ENCODE results near the gene CBL. TPM values are rescaled to one million over a fixed set of nuclear protein-coding genes. Genes with fewer than 3 reads are reported as not detected.

CBL gene
- total and polyA plus RNA-seq, 3 donors from 2014 or later = 58.5 to 65.7 (median 59.3) TPM

DNA sequence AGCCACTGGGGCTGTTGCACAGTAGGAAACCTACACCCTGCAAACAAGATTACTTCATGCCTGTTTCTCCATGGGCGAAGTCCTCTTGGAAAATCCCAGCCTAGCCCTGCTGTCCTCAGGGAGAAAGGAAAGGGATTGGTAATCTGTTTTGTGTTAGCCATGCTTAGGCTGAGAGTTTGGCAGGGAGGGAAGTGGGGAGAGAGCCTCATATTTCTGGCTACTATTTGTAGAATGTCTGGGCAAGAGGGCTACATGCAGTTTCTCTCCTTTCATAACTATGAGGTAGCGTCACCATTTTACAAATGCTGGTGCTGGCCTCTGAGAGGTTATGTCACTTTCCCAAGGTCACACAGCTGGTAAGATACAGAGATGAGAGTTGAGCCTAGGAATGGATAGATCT is 141.1 kb downstream of the CBL start:
- DNase-seq = no peak
- H3K27ac ChIP-seq = no peak overlapping the region
- WGBS, 2 donors = 71 to 79% methylated on average over 2 of the region's 2 CpGs
- intact Hi-C loops (cut with DNase I; ENCODE audit: low total_unique reads) = no loop called here
- peaks cover 3% of the 10 kb centered on the region for H3K4me1 ChIP-seq
- H3K4me3 ChIP-seq = no peak overlapping the region
- no peak for TF ChIP-seq POLR2A (IDR thresholded peaks at IDR 0.05)
- TF ChIP-seq, protein P1, sequence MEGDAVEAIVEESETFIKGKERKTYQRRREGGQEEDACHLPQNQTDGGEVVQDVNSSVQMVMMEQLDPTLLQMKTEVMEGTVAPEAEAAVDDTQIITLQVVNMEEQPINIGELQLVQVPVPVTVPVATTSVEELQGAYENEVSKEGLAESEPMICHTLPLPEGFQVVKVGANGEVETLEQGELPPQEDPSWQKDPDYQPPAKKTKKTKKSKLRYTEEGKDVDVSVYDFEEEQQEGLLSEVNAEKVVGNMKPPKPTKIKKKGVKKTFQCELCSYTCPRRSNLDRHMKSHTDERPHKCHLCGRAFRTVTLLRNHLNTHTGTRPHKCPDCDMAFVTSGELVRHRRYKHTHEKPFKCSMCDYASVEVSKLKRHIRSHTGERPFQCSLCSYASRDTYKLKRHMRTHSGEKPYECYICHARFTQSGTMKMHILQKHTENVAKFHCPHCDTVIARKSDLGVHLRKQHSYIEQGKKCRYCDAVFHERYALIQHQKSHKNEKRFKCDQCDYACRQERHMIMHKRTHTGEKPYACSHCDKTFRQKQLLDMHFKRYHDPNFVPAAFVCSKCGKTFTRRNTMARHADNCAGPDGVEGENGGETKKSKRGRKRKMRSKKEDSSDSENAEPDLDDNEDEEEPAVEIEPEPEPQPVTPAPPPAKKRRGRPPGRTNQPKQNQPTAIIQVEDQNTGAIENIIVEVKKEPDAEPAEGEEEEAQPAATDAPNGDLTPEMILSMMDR (IDR thresholded peaks at IDR 0.05) = no peak
- no peaks in the 10 kb centered on the region for H3K9me3 ChIP-seq
- H3K36me3 ChIP-seq (ENCODE audit: low read depth, missing control alignments) = no peaks in the 10 kb centered on the region
- no peaks in the 10 kb centered on the region for H3K27me3 ChIP-seq

DNA sequence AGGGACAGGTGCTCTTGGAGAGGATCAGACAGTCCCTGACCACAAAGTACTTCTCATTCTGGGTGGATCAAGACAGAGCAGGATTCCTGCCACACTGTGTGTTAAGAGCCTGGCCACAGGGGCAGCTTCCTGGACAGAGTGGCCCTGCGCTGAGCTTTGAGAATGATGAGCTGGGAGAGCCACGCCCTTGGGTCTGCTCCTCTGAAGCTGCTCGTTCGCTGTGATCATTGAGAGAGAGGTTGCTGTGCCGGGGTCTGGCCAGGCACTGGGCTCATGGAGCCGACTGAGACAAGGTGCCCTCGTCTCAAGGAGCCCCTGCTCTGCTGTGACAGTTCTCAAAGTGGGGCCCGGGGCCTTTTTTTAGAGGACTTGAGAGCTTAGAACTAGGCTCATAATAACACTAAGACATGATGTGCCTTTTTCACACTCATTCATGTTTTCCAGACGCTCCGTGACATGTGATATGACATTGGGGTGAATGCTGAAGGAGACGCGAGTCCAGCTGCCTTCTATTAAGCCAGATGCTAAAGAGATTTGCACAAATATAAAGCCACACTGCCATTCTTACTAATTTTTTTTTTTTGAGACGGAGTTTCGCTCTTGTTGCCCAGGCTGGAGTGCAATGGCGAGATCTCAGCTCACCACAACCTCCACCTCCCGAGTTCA is 141.9 kb downstream of the CBL start:
- 85 to 87% methylated on average over 15 to 16 of the region's 16 CpGs for WGBS, 2 donors
- no peaks in the 10 kb centered on the region for H3K36me3 ChIP-seq (ENCODE audit: low read depth, missing control alignments)
- H3K4me3 ChIP-seq = no peak overlapping the region
- no peaks in the 10 kb centered on the region for H3K27me3 ChIP-seq
- no peak for TF ChIP-seq POLR2A (IDR thresholded peaks at IDR 0.05)
- TF ChIP-seq, protein P1 (IDR thresholded peaks at IDR 0.05) = no peak
- no peaks in the 10 kb centered on the region for H3K9me3 ChIP-seq
- intact Hi-C loops (cut with DNase I; ENCODE audit: low total_unique reads) = no loop called here
- H3K27ac ChIP-seq = no peak overlapping the region
- DNase-seq = no peak
- H3K4me1 ChIP-seq = peaks cover 11% of the 10 kb centered on the region

DNA sequence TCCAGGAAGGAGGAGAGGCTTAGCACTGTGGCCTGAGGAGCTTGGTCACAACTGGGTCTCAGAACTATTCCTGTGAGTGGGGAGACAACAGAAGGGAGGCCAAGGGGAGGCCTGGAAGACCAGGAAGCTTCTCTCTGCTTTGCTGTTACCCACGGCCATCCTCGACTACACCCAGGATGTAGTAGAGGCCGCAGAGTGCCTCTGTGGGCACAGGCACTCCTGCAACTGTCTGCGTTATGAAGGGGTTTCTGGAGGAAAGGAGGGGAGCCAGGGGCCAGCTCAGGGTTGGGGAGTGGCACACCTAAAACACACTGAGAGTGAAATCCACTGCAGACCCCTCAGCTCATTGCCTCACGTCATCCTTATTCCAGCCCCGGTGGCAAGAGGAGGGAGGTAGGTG is 144.2 kb downstream of the CBL start:
- intact Hi-C loops (cut with DNase I; ENCODE audit: low total_unique reads) = loop anchor here (10.0 kb wide), 1 partner anchor 124 kb away; no protein-coding TSS in a partner anchor
- Histone ChIP-seq H3K27me3 (no peaks in the 10 kb centered on the region), H3K36me3 (ENCODE audit: low read depth, missing control alignments) (no peaks in the 10 kb centered on the region), H3K4me3 (no peak overlapping the region), H3K27ac (no peak overlapping the region), H3K4me1 (peaks cover 15% of the 10 kb centered on the region), H3K9me3 (no peaks in the 10 kb centered on the region)
- WGBS, 2 donors = 83 to 86% methylated on average over 6 of the region's 6 CpGs
- TF ChIP-seq, protein P1 (IDR thresholded peaks at IDR 0.05) = no peak
- no peak for TF ChIP-seq POLR2A (IDR thresholded peaks at IDR 0.05)
- DNase-seq = no peak

DNA sequence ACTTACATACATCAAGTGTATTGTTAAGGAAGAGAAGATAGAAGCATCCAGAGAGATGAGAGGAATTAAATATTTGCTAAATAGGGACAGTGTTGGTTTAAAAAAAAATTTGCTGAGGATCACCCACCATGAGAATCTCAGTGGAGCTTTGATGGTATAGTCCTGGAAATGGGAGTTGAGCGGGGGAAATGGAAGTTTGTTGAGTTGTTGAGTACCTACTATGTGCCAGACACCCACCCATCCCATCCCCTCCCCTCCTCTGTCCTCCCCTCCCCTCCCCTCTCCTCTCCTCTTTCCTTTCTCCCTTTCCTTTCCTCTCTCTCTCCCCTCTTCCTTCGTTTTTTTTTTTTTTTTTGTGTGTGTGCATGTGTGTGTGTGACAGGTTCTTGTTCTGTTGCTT is 145.1 kb downstream of the CBL start:
- H3K27me3 ChIP-seq = no peaks in the 10 kb centered on the region
- WGBS, 2 donors = 70 to 71% methylated on average over 2 of the region's 2 CpGs
- no peak for TF ChIP-seq POLR2A (IDR thresholded peaks at IDR 0.05)
- TF ChIP-seq, protein P1 (IDR thresholded peaks at IDR 0.05) = no peak
- intact Hi-C loops (cut with DNase I; ENCODE audit: low total_unique reads) = loop anchor here (10.0 kb wide), 1 partner anchor 124 kb away; no protein-coding TSS in a partner anchor
- H3K9me3 ChIP-seq = no peaks in the 10 kb centered on the region
- no peak overlapping the region for H3K27ac ChIP-seq
- no peak overlapping the region for H3K4me3 ChIP-seq
- peaks cover 15% of the 10 kb centered on the region for H3K4me1 ChIP-seq
- H3K36me3 ChIP-seq (ENCODE audit: low read depth, missing control alignments) = no peaks in the 10 kb centered on the region
- DNase-seq = no peak

DNA sequence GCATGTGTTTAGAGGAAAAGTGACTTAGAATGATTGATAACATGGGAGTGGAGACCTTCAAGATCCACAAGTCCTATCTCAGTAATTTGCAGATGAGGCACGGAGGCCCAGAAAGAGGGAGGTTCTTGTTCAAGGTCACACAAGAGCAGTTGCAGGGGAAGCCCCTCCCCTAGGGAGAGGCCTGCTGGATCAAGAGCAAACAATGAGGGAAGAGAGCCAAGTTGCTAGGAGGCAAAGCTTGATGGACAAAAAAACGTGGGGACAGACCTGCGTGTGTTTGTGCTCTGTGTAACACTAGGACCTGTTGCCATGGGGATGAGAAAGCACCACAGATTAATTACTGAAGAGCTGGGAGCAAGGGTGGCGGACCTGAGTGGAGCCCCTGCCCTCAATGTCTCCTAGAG is 146.7 kb downstream of the CBL start:
- intact Hi-C loops (cut with DNase I; ENCODE audit: low total_unique reads) = loop anchor here (10.0 kb wide), 1 partner anchor 122 kb away; no protein-coding TSS in a partner anchor
- TF ChIP-seq POLR2A (IDR thresholded peaks at IDR 0.05) = no peak
- TF ChIP-seq, protein P1 (IDR thresholded peaks at IDR 0.05) = no peak
- DNase-seq = peak; percentile 91
- H3K27me3 ChIP-seq = no peaks in the 10 kb centered on the region
- H3K27ac ChIP-seq = peak overlapping the region; percentile 20 to 47
- H3K9me3 ChIP-seq = no peaks in the 10 kb centered on the region
- WGBS, 2 donors = 24 to 37% methylated on average over 4 of the region's 4 CpGs
- peaks cover 15% of the 10 kb centered on the region for H3K4me1 ChIP-seq
- H3K36me3 ChIP-seq (ENCODE audit: low read depth, missing control alignments) = no peaks in the 10 kb centered on the region
- H3K4me3 ChIP-seq = no peak overlapping the region
